NCI-H510A treated with DMSO at 0.1 percent for 48 hours (cell line): Measurements from ENCODE around the gene ANAPC2.

Experiments used
- DNase-seq: peaks from one replicate; lab custom pipeline; 2025; lab: John Stamatoyannopoulos, UW

The ANAPC2 gene

GRCh38 chr9:137191691-137192447 is 3.5 kb upstream of the ANAPC2 start:
- no peak for DNase-seq

- no peak for DNase-seq
Measured at GRCh38 chr9:137191245-137191644, 2.9 kb upstream of the ANAPC2 start.

- no peak for DNase-seq
Measured at GRCh38 chr9:137190315-137190856, 2.0 kb upstream of the ANAPC2 start.

- no peak for DNase-seq
Measured at GRCh38 chr9:137189297-137190295, 1.2 kb upstream of the ANAPC2 start.

- no peak for DNase-seq
Measured at GRCh38 chr9:137188086-137188489, 272 bp downstream of the ANAPC2 start.

GRCh38 chr9:137187386-137187785 is 974 bp downstream of the ANAPC2 start:
- DNase-seq: no peak

- no peak for DNase-seq
Measured at GRCh38 chr9:137186385-137186784, 2.0 kb downstream of the ANAPC2 start.

GRCh38 chr9:137185921-137186320 is 2.4 kb downstream of the ANAPC2 start:
- DNase-seq: no peak

GRCh38 chr9:137184881-137185660 is 3.3 kb downstream of the ANAPC2 start:
- DNase-seq: no peak

GRCh38 chr9:137183980-137184595 is 4.3 kb downstream of the ANAPC2 start:
- DNase-seq: no peak

GRCh38 chr9:137182836-137183235 is 5.5 kb downstream of the ANAPC2 start:
- no peak for DNase-seq

GRCh38 chr9:137181680-137182079 is 6.7 kb downstream of the ANAPC2 start:
- DNase-seq: no peak

GRCh38 chr9:137180491-137180890 is 7.9 kb downstream of the ANAPC2 start:
- no peak for DNase-seq

GRCh38 chr9:137179761-137180160 is 8.6 kb downstream of the ANAPC2 start:
- DNase-seq: no peak

- DNase-seq: no peak
Measured at GRCh38 chr9:137178939-137179630, 9.3 kb downstream of the ANAPC2 start.

GRCh38 chr9:137178201-137178938 is 10.0 kb downstream of the ANAPC2 start:
- DNase-seq: no peak

GRCh38 chr9:137176302-137177182 is 11.8 kb downstream of the ANAPC2 start:
- DNase-seq: peak; percentile 52

GRCh38 chr9:137175345-137175961 is 12.9 kb downstream of the ANAPC2 start:
- DNase-seq: no peak
